Germinal center (tissue), 1 donor: Measurements from ENCODE around the gene MAML1.
"Not testable (repeated sequence)": the region's sequence is repeated elsewhere in the genome, so short reads cannot be mapped to it uniquely, and the experiment has no call there.

Experiments used
- DNase-seq: peaks from one replicate; pipeline ENCODE4 v3.0.0; 2012; ENCODE audit warnings: mixed read lengths, low spot score

Gene MAML1, protein sequence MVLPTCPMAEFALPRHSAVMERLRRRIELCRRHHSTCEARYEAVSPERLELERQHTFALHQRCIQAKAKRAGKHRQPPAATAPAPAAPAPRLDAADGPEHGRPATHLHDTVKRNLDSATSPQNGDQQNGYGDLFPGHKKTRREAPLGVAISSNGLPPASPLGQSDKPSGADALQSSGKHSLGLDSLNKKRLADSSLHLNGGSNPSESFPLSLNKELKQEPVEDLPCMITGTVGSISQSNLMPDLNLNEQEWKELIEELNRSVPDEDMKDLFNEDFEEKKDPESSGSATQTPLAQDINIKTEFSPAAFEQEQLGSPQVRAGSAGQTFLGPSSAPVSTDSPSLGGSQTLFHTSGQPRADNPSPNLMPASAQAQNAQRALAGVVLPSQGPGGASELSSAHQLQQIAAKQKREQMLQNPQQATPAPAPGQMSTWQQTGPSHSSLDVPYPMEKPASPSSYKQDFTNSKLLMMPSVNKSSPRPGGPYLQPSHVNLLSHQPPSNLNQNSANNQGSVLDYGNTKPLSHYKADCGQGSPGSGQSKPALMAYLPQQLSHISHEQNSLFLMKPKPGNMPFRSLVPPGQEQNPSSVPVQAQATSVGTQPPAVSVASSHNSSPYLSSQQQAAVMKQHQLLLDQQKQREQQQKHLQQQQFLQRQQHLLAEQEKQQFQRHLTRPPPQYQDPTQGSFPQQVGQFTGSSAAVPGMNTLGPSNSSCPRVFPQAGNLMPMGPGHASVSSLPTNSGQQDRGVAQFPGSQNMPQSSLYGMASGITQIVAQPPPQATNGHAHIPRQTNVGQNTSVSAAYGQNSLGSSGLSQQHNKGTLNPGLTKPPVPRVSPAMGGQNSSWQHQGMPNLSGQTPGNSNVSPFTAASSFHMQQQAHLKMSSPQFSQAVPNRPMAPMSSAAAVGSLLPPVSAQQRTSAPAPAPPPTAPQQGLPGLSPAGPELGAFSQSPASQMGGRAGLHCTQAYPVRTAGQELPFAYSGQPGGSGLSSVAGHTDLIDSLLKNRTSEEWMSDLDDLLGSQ

GRCh38 chr5:179732412-179732917 is at the start of gene MAML1:
MAML1 (plus strand) TSS chr5:179732822; CDS start chr5:179733113, 291 bp downstream.
- DNase-seq, result peak; percentile 98

- not testable (repeated sequence) for DNase-seq
Observed at GRCh38 chr5:179689212-179689611, 43.4 kb upstream of the MAML1 start.

DNA sequence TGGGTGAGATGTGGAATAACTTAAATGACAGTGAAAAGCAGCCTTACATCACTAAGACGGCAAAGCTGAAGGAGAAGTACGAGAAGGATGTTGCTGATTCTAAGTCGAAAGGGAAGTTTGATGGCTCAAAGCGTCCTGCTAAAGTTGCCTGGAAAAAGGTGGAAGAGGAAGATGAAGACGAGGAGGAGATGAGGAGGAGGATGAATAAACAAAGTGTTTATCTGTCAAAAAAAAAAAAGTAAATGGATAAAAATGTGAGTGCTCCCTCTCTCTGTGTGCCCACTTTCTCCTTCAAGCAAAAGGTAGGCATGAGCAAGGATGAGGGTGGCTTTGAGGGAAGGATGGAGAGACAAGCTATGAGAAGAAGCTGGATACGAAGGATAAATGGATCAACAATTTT is 38.1 kb upstream of the MAML1 start:
- no peak for DNase-seq

DNA sequence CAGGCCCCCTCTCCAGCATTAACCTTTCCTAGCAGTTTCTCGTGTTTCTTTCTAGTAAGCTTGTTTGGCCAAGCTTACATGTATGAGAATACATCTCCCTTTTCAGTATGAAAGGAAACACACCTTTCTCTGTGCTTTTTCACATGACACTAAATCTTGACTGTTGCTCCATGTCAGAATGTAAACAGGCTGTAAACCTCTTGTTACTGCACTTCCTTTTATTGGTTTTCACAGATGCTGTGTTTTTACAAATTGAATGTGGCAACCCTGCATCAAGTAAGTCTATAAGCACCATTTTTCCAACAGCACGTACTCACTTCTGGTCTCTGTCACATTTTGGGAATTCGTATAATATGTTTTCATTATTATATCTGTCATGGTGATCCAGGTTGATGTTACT is 36.0 kb upstream of the MAML1 start:
- DNase-seq, result no peak

DNA sequence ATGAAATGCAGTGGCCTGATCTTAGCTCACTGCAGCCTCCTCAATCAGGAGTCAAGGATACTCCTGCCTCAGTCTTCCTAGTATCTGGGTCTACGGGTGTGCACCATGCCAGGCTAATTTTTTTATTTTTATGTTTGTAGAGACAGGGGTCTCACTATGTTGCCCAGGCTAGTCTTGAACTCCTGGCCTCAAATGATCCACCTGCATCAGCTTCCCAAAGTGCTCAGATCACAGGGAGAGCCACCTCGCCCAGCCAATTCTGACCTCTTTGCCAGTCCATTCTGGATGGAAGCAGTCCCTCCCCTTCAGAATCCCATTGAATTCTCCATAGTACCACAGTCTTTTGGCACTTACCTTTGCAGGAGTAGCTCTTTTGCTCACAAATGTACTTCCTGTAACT is 35.5 kb upstream of the MAML1 start:
- no peak for DNase-seq

DNA sequence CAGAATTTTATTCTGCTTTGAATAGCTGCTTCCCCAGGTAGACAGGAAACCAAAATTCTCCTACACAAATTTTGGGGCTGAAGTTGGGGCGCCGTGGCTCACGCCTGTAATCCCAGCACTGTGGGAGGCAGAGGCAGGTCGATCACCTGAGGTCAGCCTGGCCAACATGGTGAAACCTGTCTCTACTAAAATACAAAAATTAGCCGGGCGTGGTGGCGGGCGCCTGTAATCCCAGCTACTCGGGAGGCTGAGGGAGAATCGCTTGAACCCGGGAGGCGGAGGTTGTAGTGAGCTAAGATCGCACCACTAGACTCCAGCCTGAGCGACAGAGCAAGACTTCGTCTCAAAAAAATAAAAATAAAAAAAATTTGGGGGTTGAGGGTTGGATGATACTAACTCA is 35.1 kb upstream of the MAML1 start:
- not testable (repeated sequence) for DNase-seq

DNA sequence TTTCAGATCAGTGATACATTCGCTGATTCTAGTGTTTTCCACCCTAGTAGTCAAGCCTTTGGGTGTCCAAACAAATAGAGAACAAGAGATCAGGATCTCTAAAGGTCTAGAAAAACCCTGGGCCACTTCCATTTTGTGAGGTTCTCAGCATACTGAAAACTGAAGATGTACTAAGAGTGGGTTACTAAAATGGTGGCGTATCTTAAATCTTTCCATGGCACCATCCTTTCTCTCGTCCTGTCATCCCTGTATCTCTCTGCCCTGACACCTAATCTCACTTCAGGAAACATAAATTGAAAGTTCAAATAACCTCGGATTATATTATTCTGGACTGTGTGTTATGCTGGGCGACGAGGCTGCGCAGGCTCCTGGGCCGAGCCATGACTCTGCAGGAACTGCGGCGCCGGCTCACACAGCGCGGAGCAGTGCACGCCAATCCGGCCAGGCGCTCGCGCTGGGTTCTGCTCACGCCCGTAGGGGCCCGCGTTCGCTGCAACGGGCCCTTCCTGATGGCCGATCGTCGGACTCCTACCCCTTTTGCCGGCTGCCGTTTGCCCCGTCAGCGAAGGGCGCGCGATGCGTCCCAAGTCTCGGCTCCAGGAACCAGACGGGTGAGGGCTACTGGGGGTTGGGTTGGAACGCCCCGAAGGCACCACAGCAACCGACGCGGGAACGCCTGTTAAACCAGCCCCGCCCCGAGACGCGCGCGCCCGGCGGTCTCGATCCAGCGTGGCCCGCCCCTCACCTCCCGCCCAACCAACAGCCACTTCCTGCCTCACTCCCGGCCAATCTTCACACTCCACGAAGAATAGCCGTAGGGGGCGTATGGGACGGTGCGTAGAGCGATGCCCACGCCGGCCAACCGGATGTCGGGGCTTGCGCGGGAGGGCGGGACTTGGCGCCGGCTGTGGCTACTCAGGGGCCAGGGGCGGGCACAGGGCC is 34.4 kb upstream of the MAML1 start:
- DNase-seq, result peak; percentile 100

DNA sequence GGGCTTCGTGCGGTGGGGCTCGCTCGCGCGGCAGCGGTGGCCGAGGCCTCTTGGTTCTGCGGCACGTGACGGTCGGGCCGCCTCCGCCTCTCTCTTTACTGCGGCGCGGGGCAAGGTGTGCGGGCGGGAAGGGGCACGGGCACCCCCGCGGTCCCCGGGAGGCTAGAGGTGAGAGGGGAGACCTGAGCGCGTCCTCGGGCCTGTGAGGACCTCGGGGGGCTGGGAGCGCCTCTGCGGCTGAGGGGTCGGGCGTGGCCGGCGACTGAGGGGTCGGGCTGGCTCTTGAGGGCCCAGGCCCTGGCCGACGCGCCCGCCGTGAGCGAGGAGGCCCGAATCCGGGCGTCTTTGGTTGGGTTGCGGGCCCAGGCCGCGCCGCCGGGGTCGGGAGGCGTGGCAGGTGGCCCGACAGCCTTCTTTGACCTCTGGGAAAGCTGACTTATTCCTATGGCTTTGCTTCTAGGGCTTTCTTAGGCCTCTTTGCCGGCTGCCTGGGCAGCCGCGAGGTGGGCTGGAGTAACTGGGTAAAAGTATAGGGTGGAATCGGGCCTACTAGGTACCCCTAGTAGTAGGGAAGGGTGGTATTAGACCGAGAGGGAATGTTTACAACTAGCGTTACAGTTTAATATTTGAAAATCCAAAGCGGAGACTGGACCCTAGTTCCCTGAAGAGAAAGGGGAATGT is 33.5 kb upstream of the MAML1 start, which contains the start of gene CANX:
Gene CANX (plus strand): TSS at position 33 of the 681 bp plus-strand sequence. CDS start 6,715 bp downstream, outside the sequence.
- DNase-seq, result no peak

GRCh38 chr5:179699616-179700237 is 32.9 kb upstream of the MAML1 start:
- DNase-seq, result peak; percentile 24

GRCh38 chr5:179700401-179700918 is 32.2 kb upstream of the MAML1 start:
- no peak for DNase-seq

DNA sequence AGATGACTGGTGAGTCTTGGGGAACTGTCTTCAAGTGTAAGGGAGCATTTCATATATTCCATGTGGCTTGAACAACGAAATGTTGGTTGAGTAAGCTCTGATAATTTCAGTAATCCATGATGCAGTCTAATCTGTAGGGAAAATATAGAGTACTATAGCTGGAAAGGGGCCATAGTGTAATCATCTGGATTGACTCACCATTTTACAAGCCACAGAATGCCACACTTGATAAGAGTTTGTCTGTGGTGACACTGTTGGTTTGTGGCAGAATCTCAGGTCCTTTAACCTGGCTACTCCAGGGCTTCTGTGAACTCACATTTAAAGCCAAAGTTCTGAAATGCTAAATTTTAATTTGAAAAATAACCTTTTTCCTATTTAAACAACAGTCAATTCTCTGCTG is 16.3 kb upstream of the MAML1 start:
- no peak for DNase-seq

DNA sequence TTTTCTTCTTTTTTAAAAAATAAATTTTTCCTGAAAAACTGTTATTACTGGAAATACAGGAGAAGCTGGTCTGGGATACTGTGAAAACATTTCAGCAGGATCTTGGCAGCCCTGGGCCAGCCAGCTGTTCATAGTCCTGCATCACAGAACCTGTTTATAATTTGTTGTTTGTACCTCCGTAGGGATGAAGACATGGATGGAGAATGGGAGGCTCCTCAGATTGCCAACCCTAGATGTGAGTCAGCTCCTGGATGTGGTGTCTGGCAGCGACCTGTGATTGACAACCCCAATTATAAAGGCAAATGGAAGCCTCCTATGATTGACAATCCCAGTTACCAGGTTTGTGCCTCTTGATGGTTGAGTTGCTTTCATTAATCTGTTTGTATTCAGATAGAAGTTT is 12.4 kb upstream of the MAML1 start:
- no peak for DNase-seq

- DNase-seq, result no peak
Observed at GRCh38 chr5:179724163-179724562, 8.5 kb upstream of the MAML1 start.

- no peak for DNase-seq
Observed at GRCh38 chr5:179727106-179727505, 5.5 kb upstream of the MAML1 start.

DNA sequence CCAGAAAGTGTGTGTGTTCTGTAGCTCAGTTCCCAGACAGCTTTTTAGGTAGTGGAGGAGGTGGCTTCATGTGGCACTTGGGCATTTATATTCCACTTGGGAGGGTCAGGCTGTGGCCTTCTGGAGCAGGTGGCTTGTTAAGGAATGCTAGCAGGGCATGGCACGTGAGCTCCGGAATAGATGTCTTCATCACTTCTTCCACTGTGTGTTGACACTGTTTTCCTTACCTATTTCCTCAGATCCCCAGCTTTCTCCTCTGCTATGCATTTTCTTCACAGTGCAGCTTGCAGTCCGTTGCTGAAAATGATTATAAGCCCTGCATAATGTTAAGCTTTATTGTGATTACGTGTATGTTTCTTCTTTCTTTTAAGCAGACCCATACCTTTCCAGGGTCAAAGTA is 3.3 kb upstream of the MAML1 start:
- DNase-seq, result no peak

DNA sequence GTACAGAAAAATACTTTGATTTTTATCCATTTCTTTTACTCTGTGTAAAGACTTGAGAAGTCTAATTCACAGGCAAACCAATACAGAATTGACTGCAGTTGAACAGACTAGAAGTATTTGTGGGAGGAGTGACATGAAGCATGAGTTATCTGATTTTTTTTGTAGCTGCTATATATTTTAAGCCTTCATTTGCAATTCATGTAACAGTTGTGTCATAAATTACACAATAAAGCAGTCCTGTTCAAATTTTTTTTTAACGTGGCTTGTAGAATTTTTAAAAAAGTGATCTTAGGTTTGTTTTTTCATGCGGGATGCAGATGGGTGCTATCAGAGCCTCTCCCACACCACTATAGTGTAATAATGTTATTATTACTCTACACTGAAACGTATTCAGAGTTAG is 2.9 kb upstream of the MAML1 start:
- DNase-seq, result no peak

- no peak for DNase-seq
Observed at GRCh38 chr5:179730356-179730755, 2.3 kb upstream of the MAML1 start.

GRCh38 chr5:179730852-179731251 is 1.8 kb upstream of the MAML1 start:
- DNase-seq, result no peak

DNA sequence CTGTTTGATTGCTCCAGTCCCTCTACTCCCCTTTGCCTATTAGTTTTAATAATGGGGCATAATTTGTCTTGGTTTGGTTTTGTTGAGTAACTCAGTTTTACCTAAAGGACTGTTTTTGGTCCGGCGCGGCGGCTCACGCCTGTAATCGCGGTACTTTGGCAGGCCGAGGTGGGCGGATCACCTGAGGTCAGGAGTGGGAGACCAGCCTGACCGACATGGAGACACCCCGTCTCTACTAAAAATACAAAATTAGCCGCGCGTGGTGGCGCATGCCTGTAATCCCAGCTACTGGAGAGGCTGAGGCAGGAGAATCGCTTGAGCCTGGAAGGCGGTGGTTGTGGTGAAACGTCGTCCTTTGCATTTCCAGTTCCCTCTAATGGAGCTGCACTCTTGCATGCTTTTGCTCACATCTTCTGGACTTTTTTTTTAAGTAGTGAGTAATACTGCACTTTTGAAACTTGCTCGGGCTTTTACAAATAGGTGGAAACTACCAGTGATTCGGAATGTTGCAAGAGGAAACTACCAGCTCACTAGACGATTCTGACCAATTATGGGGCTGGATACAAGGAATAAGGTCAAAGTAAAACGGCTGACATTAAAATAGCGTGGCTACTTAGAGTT is 721 bp upstream of the MAML1 start:
- no peak for DNase-seq
